SK-N-SH treated with all-trans-retinoic acid at 6 μM for 48 hours (cell line): ENCODE results near the gene BACH2.

ENCODE experiments used
- ATAC-seq: fragments of 200-7000 bp; cut with Tn5 transposase; 3 replicates; pipeline ENCODE4 v1.9.1; 2020; ENCODE audit warnings: mild to moderate bottlenecking, moderate library complexity
- ARNTL ChIP-seq: fragments of 450-650 bp; formaldehyde crosslinking; IDR thresholded peaks from 2 replicates; pipeline ENCODE4 v1.5.0; 2020; ENCODE audit warnings: low read depth, mild to moderate bottlenecking, moderate library complexity, borderline replicate concordance
- BACH2 ChIP-seq: fragments of 250-450 bp; sonication (Bioruptor Pico); IDR thresholded peaks from 2 replicates; pipeline ENCODE4 v1.9.0; 2021; ENCODE audit warnings: mild to moderate bottlenecking, borderline replicate concordance
- CREB5 ChIP-seq: fragments of 250-450 bp; sonication (Bioruptor Pico); IDR thresholded peaks from 2 replicates; pipeline ENCODE4 v1.5.1; 2020; ENCODE audit warnings: low read depth, mild to moderate bottlenecking, moderate library complexity
- CSDC2 ChIP-seq: fragments of 250-450 bp; sonication (Bioruptor Pico); IDR thresholded peaks from 2 replicates; pipeline ENCODE4 v1.5.0; 2020; ENCODE audit warnings: mild to moderate bottlenecking, moderate library complexity
- CSRNP3 ChIP-seq: fragments of 250-450 bp; sonication (Bioruptor Pico); IDR thresholded peaks from 2 replicates; pipeline ENCODE4 v1.5.1; 2021; ENCODE audit warnings: mild to moderate bottlenecking, moderate library complexity
- ESRRG ChIP-seq: fragments of 250-450 bp; sonication (Bioruptor Pico); IDR thresholded peaks from 2 replicates; pipeline ENCODE4 v1.6.1; 2021; ENCODE audit warnings: mild to moderate bottlenecking
- GLIS3 ChIP-seq: fragments of 250-450 bp; sonication (Bioruptor Pico); IDR thresholded peaks from 2 replicates; pipeline ENCODE4 v1.5.0; 2020; ENCODE audit warnings: mild to moderate bottlenecking, moderate library complexity
- ISL1 ChIP-seq: fragments of 250-450 bp; sonication (Bioruptor Pico); IDR thresholded peaks from 2 replicates; pipeline ENCODE4 v2.1.2; 2022; ENCODE audit warnings: mild to moderate bottlenecking, moderate library complexity
- OSR1 ChIP-seq: fragments of 250-450 bp; sonication (Bioruptor Pico); IDR thresholded peaks from 2 replicates; pipeline ENCODE4 v1.8.0; 2022; ENCODE audit warnings: moderate library complexity, mild to moderate bottlenecking, inconsistent platforms
- POU6F1 ChIP-seq: fragments of 250-450 bp; sonication (Bioruptor Pico); IDR thresholded peaks from 2 replicates; pipeline ENCODE4 v1.8.0; 2021; ENCODE audit warnings: low read depth, mild to moderate bottlenecking, moderate library complexity, borderline replicate concordance
- PPARA ChIP-seq: fragments of 250-450 bp; sonication (Bioruptor Pico); IDR thresholded peaks from 2 replicates; pipeline ENCODE4 v1.5.0; 2020; ENCODE audit warnings: mild to moderate bottlenecking, borderline replicate concordance
- SNAI2 ChIP-seq: fragments of 250-450 bp; sonication (Bioruptor Pico); IDR thresholded peaks from 2 replicates; pipeline ENCODE4 v1.5.0; 2020; ENCODE audit warnings: mild to moderate bottlenecking, moderate library complexity
- TOX ChIP-seq: fragments of 250-450 bp; sonication (Bioruptor Pico); IDR thresholded peaks from 2 replicates; pipeline ENCODE4 v1.8.0; 2021; ENCODE audit warnings: mild to moderate bottlenecking, moderate library complexity, borderline replicate concordance
- TSHZ2 ChIP-seq: fragments of 250-450 bp; sonication (Bioruptor Pico); IDR thresholded peaks from 2 replicates; pipeline ENCODE4 v1.5.0; 2020; ENCODE audit warnings: mild to moderate bottlenecking, moderate library complexity
- ZC3H10 ChIP-seq: fragments of 250-450 bp; sonication (Bioruptor Pico); IDR thresholded peaks from 2 replicates; pipeline ENCODE4 v1.5.1; 2021; ENCODE audit warnings: mild to moderate bottlenecking, moderate library complexity
- ZFP3 ChIP-seq: fragments of 250-450 bp; sonication (Bioruptor Pico); IDR thresholded peaks from 2 replicates; pipeline ENCODE4 v1.5.0; 2020; ENCODE audit warnings: mild to moderate bottlenecking, moderate library complexity
- ZFP30 ChIP-seq: fragments of 450-650 bp; formaldehyde crosslinking; IDR thresholded peaks from 2 replicates; pipeline ENCODE4 v1.5.0; 2022; ENCODE audit warnings: mild to moderate bottlenecking, moderate library complexity
- ZNF70 ChIP-seq: fragments of 450-650 bp; formaldehyde crosslinking; IDR thresholded peaks from 2 replicates; pipeline ENCODE4 v1.5.0; 2020; ENCODE audit warnings: mild to moderate bottlenecking, moderate library complexity
- ZNF8 ChIP-seq: fragments of 450-650 bp; formaldehyde crosslinking; IDR thresholded peaks from 2 replicates; pipeline ENCODE4 v1.5.0; 2020; ENCODE audit warnings: mild to moderate bottlenecking, moderate library complexity

BACH2 gene

GRCh38 chr6:89951574-89952104 lies 345.0 kb downstream of the BACH2 start:
- peak; percentile 26; the same call in 1 of the 3 replicates for ATAC-seq
- no peak for TF ChIP-seq CSDC2 (CRISPR knock-in tag)
- TF ChIP-seq, all 23 proteins: peak for 0

- ATAC-seq = no peak; the same call in 2 of the 3 replicates
- TF ChIP-seq ZC3H10 (CRISPR knock-in tag) = no peak
- TF ChIP-seq BACH2 (CRISPR knock-in tag) = no peak
- TF ChIP-seq CREB5 = no peak
- TF ChIP-seq ZFP30 = no peak
- TF ChIP-seq GLIS3 (CRISPR knock-in tag) = no peak
- no peak for TF ChIP-seq CSRNP3 (CRISPR knock-in tag)
- TF ChIP-seq OSR1 (CRISPR knock-in tag) = no peak
- TF ChIP-seq TSHZ2 (CRISPR knock-in tag) = no peak
- no peak for TF ChIP-seq ZNF8 (CRISPR knock-in tag)
- TF ChIP-seq ESRRG (CRISPR knock-in tag) = no peak
- TF ChIP-seq PPARA = no peak
- TF ChIP-seq ZFP3 (CRISPR knock-in tag) = no peak
- no peak for TF ChIP-seq ISL1 (CRISPR knock-in tag)
- TF ChIP-seq TOX (CRISPR knock-in tag) = no peak
- TF ChIP-seq ARNTL (CRISPR knock-in tag) = no peak
- no peak for TF ChIP-seq SNAI2 (CRISPR knock-in tag)
These were observed 345.7 kb downstream of the BACH2 start for GRCh38 chr6:89950879-89951391.

GRCh38 chr6:89950446-89950845 lies 346.2 kb downstream of the BACH2 start:
- no peak for TF ChIP-seq ZNF70
- ATAC-seq = no peak

GRCh38 chr6:89948876-89949275 lies 347.8 kb downstream of the BACH2 start:
- ATAC-seq = no peak
- no peak for TF ChIP-seq ZFP30
- no peak for TF ChIP-seq SNAI2 (CRISPR knock-in tag)

GRCh38 chr6:89944826-89945407 lies 351.7 kb downstream of the BACH2 start:
- TF ChIP-seq ZFP30 (no peak), OSR1 (CRISPR knock-in tag) (no peak), POU6F1 (CRISPR knock-in tag) (no peak), ZFP3 (CRISPR knock-in tag) (no peak), GLIS3 (CRISPR knock-in tag) (no peak), CREB5 (no peak), BACH2 (CRISPR knock-in tag) (no peak), CSRNP3 (CRISPR knock-in tag) (no peak)
- TF ChIP-seq, all 23 proteins: peak for 0
- ATAC-seq = no peak
